Small intestine (tissue), 7 donors: ENCODE data around the gene FAM3A. TPM values are rescaled to one million over a fixed set of nuclear protein-coding genes. Genes with fewer than 3 reads are reported as not detected.

ENCODE experiments used
- DNase-seq, 2 donors: peaks; one replicate each; pipeline versions ENCODE4 v3.0.0 to v3.0.0-alpha.2; 2013
- FAIRE-seq: peaks from 2 replicates; lab custom pipeline; 2012; peaks lifted over from hg19 to GRCh38; lab: Jason Lieb, UNC
- H3K27ac ChIP-seq, 3 donors: one replicate each; pipeline ENCODE4 v1.5.1; 2013; ENCODE audit warnings: low read length in 2 of 3, mild to moderate bottlenecking in 2 of 3, control low read depth in 1 of 3, inconsistent platforms in 1 of 3, low read depth in 1 of 3, moderate library complexity in 1 of 3
- H3K27me3 ChIP-seq, 3 donors: one replicate each; pipeline ENCODE4 v1.6.1; 2013; ENCODE audit warnings: low read length in 3 of 3, inconsistent platforms in 1 of 3; ENCODE audit not compliant: control insufficient read depth in 3 of 3, insufficient read depth in 3 of 3
- H3K36me3 ChIP-seq, 3 donors: one replicate each; pipeline ENCODE4 v1.6.1; 2013; ENCODE audit warnings: low read length in 3 of 3, inconsistent platforms in 1 of 3, low read depth in 1 of 3, mild to moderate bottlenecking in 1 of 3, moderate library complexity in 1 of 3; ENCODE audit not compliant: control insufficient read depth in 3 of 3, insufficient read depth in 2 of 3
- H3K4me1 ChIP-seq, 3 donors: one replicate each; pipeline ENCODE4 v1.6.1; 2013; ENCODE audit warnings: low read length in 2 of 3, inconsistent platforms in 1 of 3, low read depth in 1 of 3, mild to moderate bottlenecking in 1 of 3, moderate library complexity in 1 of 3; ENCODE audit not compliant: control insufficient read depth in 3 of 3, insufficient read depth in 2 of 3
- H3K4me3 ChIP-seq, 3 donors: one replicate each; pipeline ENCODE4 v1.5.1; 2013; ENCODE audit warnings: low read length in 3 of 3, control low read depth in 1 of 3, inconsistent platforms in 1 of 3, low read depth in 1 of 3, mild to moderate bottlenecking in 1 of 3, moderate library complexity in 1 of 3
- H3K9me3 ChIP-seq, 2 donors: one replicate each; pipeline ENCODE4 v1.6.1; 2013; ENCODE audit warnings: low read depth in 1 of 2, low read length in 1 of 2; ENCODE audit not compliant: control insufficient read depth in 2 of 2, insufficient read depth in 1 of 2
- WGBS, 3 donors: extraction: QIAGEN DNeasy Blood & Tissue Kit; methylation state at CpG; one replicate each; pipeline ENCODE4 v1.1.7; 2013; 5-methylcytosine and 5-hydroxymethylcytosine counted together
- polyA plus RNA-seq, 4 donors: library from polyadenylated mRNA; stranded (reverse) in 3 of 4; unstranded in 1 of 4; fragments of 200-250 nt in 3 of 4; fragments of 120-200 nt in 1 of 4; gene quantifications; one replicate each; pipeline versions ENCODE4 v1.2.1 to v1.2.3, GENCODE V29; 2013
- donor health status: healthy with polysubstance abuse.
- donor health status: control.
- donor health status: control.
- donor health status: Bipolar disorder and iron deficiency.
- donor health status: healthy.

The FAM3A gene
- polyA plus RNA-seq, 4 donors = 45.6 to 123 (median 90.1) TPM

DNA sequence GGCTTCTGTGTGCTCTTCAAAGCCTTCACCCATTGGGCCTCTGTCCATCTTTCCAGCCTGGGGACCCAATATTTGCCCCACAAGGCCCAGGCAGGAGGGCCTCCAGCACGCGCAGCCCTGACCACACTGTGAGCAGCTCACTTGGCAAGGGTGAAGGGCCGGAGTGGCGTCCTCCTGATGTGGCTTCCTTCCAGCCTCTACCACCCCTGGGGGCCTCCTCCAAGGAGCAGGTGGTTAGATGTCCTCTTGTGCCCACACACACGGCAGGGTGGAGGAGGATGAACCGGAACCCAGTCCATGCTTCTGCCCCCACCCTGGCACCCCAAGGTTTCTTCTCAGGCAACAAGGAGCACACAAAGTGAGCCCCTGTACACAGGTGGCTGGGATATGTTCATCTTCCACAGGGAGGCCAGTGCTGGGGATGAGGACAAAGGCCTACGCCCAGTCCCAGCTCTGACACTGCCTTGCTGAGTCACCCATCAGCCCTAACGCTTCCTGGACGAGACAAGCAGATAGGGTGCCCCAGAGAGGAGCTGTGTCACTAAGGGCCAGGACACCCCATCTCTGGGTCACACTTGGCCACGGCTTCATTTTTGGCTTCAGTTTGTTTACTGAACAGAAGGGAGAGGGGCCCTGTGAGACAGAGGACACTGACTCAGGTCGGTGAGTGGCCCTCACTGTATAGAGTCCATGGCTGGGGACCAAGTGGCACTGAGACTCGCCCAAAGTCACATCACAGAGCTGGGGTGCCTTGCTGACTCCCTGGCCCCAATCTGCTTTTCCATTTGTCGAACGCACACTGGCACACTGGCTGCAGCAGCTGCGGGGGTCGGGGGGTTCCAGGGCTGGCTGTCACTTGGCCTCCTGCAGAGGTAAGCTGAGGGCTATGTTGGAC, 31.5 kb downstream of the FAM3A start:
- Histone ChIP-seq H3K4me3 (no peak overlapping the region), H3K27me3 (no peaks in the 10 kb centered on the region), H3K36me3 (peaks cover 0 to 39% (median 0%) of the 10 kb centered on the region in 3 donors), H3K4me1 (peaks cover 0 to 24% (median 0%) of the 10 kb centered on the region in 3 donors), H3K27ac (peak overlapping the region in 2 of 3 donors; percentile 53 to 59), H3K9me3 (no peaks in the 10 kb centered on the region)
- 71 to 82% (median 78%) methylated on average over 11 to 16 of the region's 16 CpGs for WGBS, 3 donors
- peak; percentile 43 to 54 for DNase-seq
- no peak for FAIRE-seq

DNA sequence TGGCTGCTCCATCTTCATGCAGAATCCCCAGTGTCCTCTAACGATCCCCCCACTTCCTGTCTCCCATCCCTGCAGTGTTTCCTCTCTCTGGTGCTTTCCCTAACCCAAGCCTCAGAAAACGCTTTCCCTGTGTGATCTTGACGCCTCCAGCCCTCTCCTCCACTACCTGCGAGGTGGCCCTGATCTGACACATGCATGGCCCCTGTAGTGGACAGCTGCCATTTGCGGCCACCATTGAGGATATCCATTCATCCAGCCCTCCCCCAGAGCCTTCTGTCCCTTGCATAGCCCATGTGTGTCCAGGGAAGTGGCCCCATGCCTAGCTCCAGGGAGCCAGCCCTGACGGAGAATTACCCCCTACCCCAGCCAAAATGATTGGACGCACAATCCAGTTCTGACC, 32.7 kb downstream of the FAM3A start:
- Histone ChIP-seq H3K27ac (no peak overlapping the region), H3K27me3 (no peaks in the 10 kb centered on the region), H3K4me3 (no peak overlapping the region), H3K9me3 (no peaks in the 10 kb centered on the region), H3K36me3 (peaks cover 0 to 33% (median 0%) of the 10 kb centered on the region in 3 donors), H3K4me1 (peaks cover 0 to 20% (median 0%) of the 10 kb centered on the region in 3 donors)
- WGBS, 3 donors = 80 to 85% (median 82%) methylated on average over 7 of the region's 7 CpGs
- no peak for DNase-seq
- FAIRE-seq = no peak

DNA sequence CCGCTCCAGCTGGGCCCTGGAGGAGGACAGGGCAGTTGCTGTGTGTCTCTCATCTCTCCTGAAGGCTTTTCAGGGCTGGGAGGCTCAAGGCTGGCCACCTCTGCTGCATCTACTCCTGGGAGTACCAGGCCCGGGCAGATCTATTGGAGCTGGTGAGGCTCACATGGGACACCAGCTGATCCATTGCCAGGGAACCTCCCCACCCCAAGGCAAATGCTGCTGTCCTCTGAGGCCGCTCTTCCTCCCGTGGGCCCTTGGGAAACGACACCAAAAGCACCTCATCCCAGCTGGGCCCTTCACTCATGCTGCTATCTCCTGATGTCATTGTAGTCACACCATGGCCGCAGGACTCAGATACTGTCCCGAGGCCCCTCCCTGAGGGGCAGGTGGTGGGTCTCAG, 33.2 kb downstream of the FAM3A start:
- DNase-seq (no peak), FAIRE-seq (no peak)
- Histone ChIP-seq H3K4me3 (no peak overlapping the region), H3K4me1 (peaks cover 0 to 20% (median 0%) of the 10 kb centered on the region in 3 donors), H3K36me3 (peaks cover 0 to 28% (median 0%) of the 10 kb centered on the region in 3 donors), H3K27ac (no peak overlapping the region), H3K27me3 (no peaks in the 10 kb centered on the region), H3K9me3 (no peaks in the 10 kb centered on the region)
- WGBS, 3 donors = 67 to 80% (median 75%) methylated on average over 3 to 7 of the region's 7 CpGs

DNA sequence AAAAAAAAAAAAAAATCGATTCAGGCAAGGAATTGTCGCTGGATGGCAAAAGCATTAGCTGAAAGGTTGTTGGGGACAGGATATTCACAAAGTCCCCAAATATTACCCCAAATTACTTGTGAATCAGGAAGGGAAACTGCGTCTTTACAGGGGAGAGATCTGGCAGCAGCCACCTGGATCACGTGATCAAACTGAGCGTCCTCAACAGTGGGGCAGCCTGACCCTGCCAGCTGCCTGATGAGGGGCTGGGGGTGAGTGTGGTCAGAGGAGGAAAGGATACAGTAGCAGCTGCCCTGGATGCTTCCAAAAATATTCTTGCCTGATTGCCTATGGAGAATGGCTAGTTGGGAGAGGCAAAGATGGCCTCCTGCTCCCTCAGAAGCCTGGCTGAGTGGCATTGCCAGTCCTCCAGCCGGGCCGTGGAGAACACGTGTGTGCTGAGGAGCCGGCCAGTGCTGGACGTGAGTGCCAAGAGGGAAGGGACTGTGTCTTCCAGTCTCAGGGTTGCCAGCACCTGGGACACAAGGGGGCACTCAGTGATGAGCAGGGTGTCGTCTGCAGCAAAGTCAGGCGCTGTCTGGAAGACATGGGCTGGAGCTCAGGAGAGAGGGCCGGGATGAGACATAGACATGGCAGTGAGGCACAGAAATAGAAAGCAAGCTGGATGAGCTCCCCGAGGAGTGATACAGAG, 34.0 kb downstream of the FAM3A start:
- DNase-seq (no peak), FAIRE-seq (no peak)
- Histone ChIP-seq H3K4me3 (no peak overlapping the region), H3K36me3 (peaks cover 0 to 23% (median 0%) of the 10 kb centered on the region in 3 donors), H3K4me1 (peaks cover 0 to 20% (median 0%) of the 10 kb centered on the region in 3 donors), H3K9me3 (no peaks in the 10 kb centered on the region), H3K27me3 (no peaks in the 10 kb centered on the region), H3K27ac (no peak overlapping the region)
- 77 to 86% (median 83%) methylated on average over 14 of the region's 14 CpGs for WGBS, 3 donors

DNA sequence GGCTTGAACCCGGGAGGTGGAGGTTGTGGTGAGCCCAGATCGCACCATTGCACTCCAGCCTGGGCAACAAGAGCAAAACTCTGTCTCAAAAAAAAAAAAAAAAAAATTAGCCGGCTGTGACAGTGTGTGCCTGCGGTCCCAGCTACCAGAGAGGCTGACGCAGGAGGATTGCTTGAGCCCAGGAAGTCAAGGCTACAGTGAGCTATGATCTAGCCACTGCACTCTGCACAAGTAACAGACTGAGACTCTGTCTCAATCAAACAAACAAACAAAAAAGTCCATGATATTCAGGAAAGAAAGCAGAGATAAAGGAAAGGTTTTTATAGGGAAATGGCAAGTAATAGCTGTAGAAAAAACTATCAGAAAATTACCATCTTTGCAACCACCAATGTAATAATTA, 34.8 kb downstream of the FAM3A start:
- no peaks in the 10 kb centered on the region for H3K27me3 ChIP-seq
- no peak for DNase-seq
- H3K36me3 ChIP-seq = peaks cover 0 to 27% (median 0%) of the 10 kb centered on the region in 3 donors
- no peaks in the 10 kb centered on the region for H3K9me3 ChIP-seq
- no peak overlapping the region for H3K27ac ChIP-seq
- no peak for FAIRE-seq
- peaks cover 0 to 20% (median 0%) of the 10 kb centered on the region in 3 donors for H3K4me1 ChIP-seq
- no peak overlapping the region for H3K4me3 ChIP-seq
- 80 to 98% (median 90%) methylated on average over 3 to 5 of the region's 5 CpGs for WGBS, 3 donors

DNA sequence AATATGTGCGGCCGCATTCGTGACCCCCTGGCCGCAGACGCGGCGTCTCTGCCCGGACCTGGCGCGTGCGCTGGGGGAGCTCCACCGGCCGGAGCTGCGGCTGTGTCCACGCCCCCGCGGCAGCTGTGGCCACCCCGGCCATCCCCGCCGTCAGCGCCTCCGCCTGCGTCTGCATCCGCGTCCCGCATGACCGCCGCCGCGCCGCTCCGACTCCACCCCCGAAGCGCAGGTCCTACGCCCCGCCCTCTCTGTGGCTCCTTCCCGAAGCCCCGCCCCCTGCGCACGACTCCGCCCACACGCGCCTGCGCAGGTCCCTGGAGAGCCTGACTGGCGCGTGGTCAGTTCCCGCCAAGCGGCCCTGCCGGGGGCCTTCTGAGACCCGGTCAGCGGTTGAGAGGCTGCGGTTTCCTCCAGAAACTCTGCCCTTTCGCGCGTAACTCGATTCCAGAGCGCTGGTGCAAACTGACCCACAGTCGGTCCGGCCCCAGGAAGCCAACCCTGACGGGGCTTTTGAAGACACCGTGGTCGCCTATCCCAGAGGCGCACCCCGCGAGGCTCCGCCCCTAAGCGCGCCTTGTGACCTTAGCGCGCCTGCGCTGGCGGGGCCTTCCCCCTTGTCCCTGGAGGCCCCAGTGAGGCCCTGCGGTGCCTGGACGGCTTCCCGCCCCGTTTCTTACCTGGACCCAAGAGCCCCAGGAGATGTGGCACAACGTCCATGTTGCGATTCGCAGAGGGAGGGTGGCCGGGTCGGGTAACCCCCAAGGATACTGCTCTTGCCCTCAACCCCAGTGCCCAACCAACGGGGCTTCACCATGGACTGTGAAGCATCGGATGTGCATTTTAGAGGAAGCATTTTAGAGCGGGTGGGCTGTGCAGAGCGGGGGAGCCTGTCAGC, 37.1 kb downstream of the FAM3A start, which contains the start of gene LAGE3:
LAGE3 (minus strand) TSS at position 554 of the 895 bp plus-strand sequence; CDS start at position 188, 366 bp downstream.
- 2 to 54% (median 5%) methylated on average over 42 to 85 of the region's 85 CpGs for WGBS, 3 donors

DNA sequence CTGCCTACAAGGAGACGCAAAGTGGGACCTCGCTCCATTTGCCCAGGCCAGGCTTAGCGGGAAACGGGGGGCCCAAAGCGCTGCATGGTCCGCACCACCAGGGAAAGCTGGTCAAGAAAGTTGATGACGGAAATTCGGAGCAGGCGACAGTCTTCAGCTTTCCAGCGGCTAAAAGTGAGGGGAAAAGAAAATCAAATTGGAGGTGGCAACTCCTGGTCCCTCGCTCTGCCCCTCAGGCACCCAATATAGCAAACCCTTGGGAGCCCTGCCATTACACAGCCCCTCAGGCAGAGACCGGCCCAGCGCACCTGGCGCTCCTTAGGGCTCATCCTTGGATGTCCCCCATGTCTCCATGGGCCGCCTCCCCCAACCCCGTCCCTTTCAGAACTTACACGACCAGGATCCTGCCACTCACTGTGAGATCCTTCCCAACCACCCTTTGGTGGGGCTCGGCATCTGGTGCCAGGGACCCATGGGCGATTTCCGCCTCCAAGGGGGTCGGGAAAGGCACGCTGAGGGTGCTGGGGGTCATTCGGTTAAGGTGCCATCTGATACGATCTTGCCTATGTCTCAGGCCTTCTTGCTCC, 38.0 kb downstream of the FAM3A start:
- peak overlapping the region in 1 of 3 donors; percentile 58 for H3K27ac ChIP-seq
- no peak for FAIRE-seq

More for the DNA sequence above, 37.1 kb downstream of the FAM3A start, which contains the start of gene LAGE3:
- H3K4me3 ChIP-seq = peak within 1 kb of the TSS; percentile 41 to 55 (median 52)
- H3K27me3 ChIP-seq = no peaks in the 10 kb centered on the region
- no peaks in the 10 kb centered on the region for H3K9me3 ChIP-seq
- DNase-seq (peak; percentile 85 to 94), FAIRE-seq (no peak)
- peak within 1 kb of the TSS; percentile 34 to 93 (median 90) for H3K27ac ChIP-seq
- peaks cover 0 to 5% (median 0%) of the 10 kb centered on the region in 3 donors for H3K4me1 ChIP-seq
- H3K36me3 ChIP-seq = peaks cover 0 to 12% (median 0%) of the 10 kb centered on the region in 3 donors

More for the DNA sequence above, 38.0 kb downstream of the FAM3A start:
- Histone ChIP-seq H3K9me3 (no peaks in the 10 kb centered on the region), H3K4me1 (peaks cover 0 to 5% (median 0%) of the 10 kb centered on the region in 3 donors), H3K27me3 (no peaks in the 10 kb centered on the region), H3K4me3 (peak overlapping the region in 2 of 3 donors; percentile 52 to 55), H3K36me3 (peaks cover 0 to 15% (median 0%) of the 10 kb centered on the region in 3 donors)
- DNase-seq = no peak
- WGBS, 3 donors = 60 to 76% (median 62%) methylated on average over 22 to 24 of the region's 24 CpGs
